ENCODE results near the gene RECQL5. TPM values are rescaled to one million over a fixed set of nuclear protein-coding genes. Genes with fewer than 3 reads are reported as not detected.

RECQL5 gene
- polyA plus RNA-seq, 1 donor (not counting 4 experiments of a cell fraction or from before 2014, with no cell fraction given): 11.9 TPM

DNA sequence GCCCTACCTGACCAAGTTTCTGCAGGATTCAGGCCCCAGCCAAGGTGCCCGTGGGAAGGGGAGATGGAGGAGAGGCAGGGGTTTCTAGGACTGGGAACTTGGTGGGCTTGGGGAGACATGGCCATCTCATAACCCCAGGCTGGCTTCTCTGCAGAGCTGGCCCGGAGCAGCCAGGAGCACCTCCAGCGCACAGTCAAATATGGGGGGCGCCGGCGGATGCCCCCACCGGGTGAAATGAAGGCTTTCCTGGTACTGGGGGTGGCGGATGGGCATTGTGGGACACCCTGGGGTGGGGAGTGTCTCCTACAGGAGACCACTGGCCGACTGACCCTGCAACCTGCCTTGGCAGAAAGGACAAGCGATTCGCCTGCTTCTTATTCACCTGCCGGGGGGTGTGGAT, 42.9 kb downstream of the RECQL5 start:
- no peak overlapping the region for H2AFZ ChIP-seq (ENCODE audit: control insufficient read depth, low read length)
- dilution Hi-C loops (cut with MboI; ENCODE audit: extremely low pct_ligation_motif_present, low sequenced_read_pairs): no loop called here
- no peaks in the 10 kb centered on the region for H3K4me1 ChIP-seq (ENCODE audit: control insufficient read depth, extremely low read depth, insufficient read depth, low read length)
- no peaks in the 10 kb centered on the region for H4K20me1 ChIP-seq (ENCODE audit: control insufficient read depth, extremely low read depth, insufficient read depth, low read length)
- H3K27me3 ChIP-seq (ENCODE audit: control insufficient read depth, extremely low read depth, insufficient read depth, low read length): peaks cover 11% of the 10 kb centered on the region
- peaks cover 5 to 7% of the 10 kb centered on the region in 2 experiments for H3K36me3 ChIP-seq (ENCODE audit: control insufficient read depth in 2 of 2, extremely low read depth in 1 of 2, insufficient read depth in 2 of 2, low read length in 2 of 2)
- no peak for DNase-seq (ENCODE audit: low read depth, low spot score)
- no peaks in the 10 kb centered on the region for H3K9me3 ChIP-seq (ENCODE audit: control insufficient read depth, low read depth, low read length)
- no peak overlapping the region for H3K9ac ChIP-seq (ENCODE audit: control insufficient read depth, extremely low read depth, insufficient read depth, low read length)
- FAIRE-seq: no peak
- H3K4me2 ChIP-seq (ENCODE audit: control insufficient read depth, extremely low read depth, insufficient read depth, low read depth, low read length): no peak overlapping the region
- TF ChIP-seq, protein P1, sequence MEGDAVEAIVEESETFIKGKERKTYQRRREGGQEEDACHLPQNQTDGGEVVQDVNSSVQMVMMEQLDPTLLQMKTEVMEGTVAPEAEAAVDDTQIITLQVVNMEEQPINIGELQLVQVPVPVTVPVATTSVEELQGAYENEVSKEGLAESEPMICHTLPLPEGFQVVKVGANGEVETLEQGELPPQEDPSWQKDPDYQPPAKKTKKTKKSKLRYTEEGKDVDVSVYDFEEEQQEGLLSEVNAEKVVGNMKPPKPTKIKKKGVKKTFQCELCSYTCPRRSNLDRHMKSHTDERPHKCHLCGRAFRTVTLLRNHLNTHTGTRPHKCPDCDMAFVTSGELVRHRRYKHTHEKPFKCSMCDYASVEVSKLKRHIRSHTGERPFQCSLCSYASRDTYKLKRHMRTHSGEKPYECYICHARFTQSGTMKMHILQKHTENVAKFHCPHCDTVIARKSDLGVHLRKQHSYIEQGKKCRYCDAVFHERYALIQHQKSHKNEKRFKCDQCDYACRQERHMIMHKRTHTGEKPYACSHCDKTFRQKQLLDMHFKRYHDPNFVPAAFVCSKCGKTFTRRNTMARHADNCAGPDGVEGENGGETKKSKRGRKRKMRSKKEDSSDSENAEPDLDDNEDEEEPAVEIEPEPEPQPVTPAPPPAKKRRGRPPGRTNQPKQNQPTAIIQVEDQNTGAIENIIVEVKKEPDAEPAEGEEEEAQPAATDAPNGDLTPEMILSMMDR (optimal IDR thresholded peaks at IDR 0.05 in 1 of 3, IDR thresholded peaks at IDR 0.05 in 1 of 3, conservative IDR thresholded peaks at IDR 0.05 in 1 of 3; ENCODE audit: extremely low read depth in 1 of 3, insufficient read depth in 2 of 3, low read length in 3 of 3): no peak
- TF ChIP-seq EZH2 (IDR thresholded peaks at IDR 0.05; ENCODE audit: low read length): no peak
- H3K27ac ChIP-seq (ENCODE audit: control insufficient read depth, insufficient read depth, low read length): no peak overlapping the region
- H3K4me3 ChIP-seq (ENCODE audit: control insufficient read depth in 2 of 3, extremely low read depth in 1 of 3, insufficient read depth in 2 of 3, low read depth in 1 of 3, low read length in 3 of 3): no peak overlapping the region
- no peaks in the 10 kb centered on the region for H3K79me2 ChIP-seq (ENCODE audit: control insufficient read depth, insufficient read depth, low read length)
- no peaks in the 10 kb centered on the region for H3K9me1 ChIP-seq (ENCODE audit: control insufficient read depth, extremely low read depth, insufficient read depth, low read length)

DNA sequence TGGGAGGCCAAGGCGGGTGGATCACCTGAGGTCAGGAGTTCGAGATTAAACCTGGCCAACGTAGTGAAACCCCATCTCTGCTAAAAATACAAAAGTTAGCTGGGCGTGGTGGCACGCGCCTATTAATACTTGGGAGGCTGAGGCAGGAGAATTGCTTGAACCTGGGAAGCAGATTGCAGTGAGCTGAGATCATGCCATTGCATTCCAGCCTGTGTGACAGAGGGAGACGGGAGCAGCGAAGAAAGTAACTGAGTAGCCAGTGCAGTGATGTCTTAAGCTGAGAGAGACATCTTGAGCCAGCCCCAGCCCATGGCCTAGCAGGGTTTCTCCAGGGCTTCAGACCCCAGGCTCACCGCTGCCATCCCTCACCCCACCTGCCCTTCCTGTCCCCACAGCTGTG, 43.6 kb downstream of the RECQL5 start:
- DNase-seq (ENCODE audit: low read depth, low spot score): no peak
- peaks cover 13% of the 10 kb centered on the region for H3K27me3 ChIP-seq (ENCODE audit: control insufficient read depth, extremely low read depth, insufficient read depth, low read length)
- dilution Hi-C loops (cut with MboI; ENCODE audit: extremely low pct_ligation_motif_present, low sequenced_read_pairs): no loop called here
- H3K9me1 ChIP-seq (ENCODE audit: control insufficient read depth, extremely low read depth, insufficient read depth, low read length): no peaks in the 10 kb centered on the region
- peaks cover 5 to 7% of the 10 kb centered on the region in 2 experiments for H3K36me3 ChIP-seq (ENCODE audit: control insufficient read depth in 2 of 2, extremely low read depth in 1 of 2, insufficient read depth in 2 of 2, low read length in 2 of 2)
- no peaks in the 10 kb centered on the region for H3K4me1 ChIP-seq (ENCODE audit: control insufficient read depth, extremely low read depth, insufficient read depth, low read length)
- H3K4me3 ChIP-seq (ENCODE audit: control insufficient read depth in 2 of 3, extremely low read depth in 1 of 3, insufficient read depth in 2 of 3, low read depth in 1 of 3, low read length in 3 of 3): no peak overlapping the region
- TF ChIP-seq, protein P1 (optimal IDR thresholded peaks at IDR 0.05 in 1 of 3, IDR thresholded peaks at IDR 0.05 in 1 of 3, conservative IDR thresholded peaks at IDR 0.05 in 1 of 3; ENCODE audit: extremely low read depth in 1 of 3, insufficient read depth in 2 of 3, low read length in 3 of 3): no peak
- no peak for TF ChIP-seq EZH2 (IDR thresholded peaks at IDR 0.05; ENCODE audit: low read length)
- no peaks in the 10 kb centered on the region for H3K79me2 ChIP-seq (ENCODE audit: control insufficient read depth, insufficient read depth, low read length)
- no peak overlapping the region for H3K27ac ChIP-seq (ENCODE audit: control insufficient read depth, insufficient read depth, low read length)
- no peak overlapping the region for H3K4me2 ChIP-seq (ENCODE audit: control insufficient read depth, extremely low read depth, insufficient read depth, low read depth, low read length)
- FAIRE-seq: no peak
- no peak overlapping the region for H3K9ac ChIP-seq (ENCODE audit: control insufficient read depth, extremely low read depth, insufficient read depth, low read length)
- H4K20me1 ChIP-seq (ENCODE audit: control insufficient read depth, extremely low read depth, insufficient read depth, low read length): no peaks in the 10 kb centered on the region
- H3K9me3 ChIP-seq (ENCODE audit: control insufficient read depth, low read depth, low read length): no peaks in the 10 kb centered on the region
- H2AFZ ChIP-seq (ENCODE audit: control insufficient read depth, low read length): no peak overlapping the region
